Neutrophil (primary cell): ENCODE data around the gene KIAA1671.
A peak's percentile ranks its signal among the peaks of the same experiment; 100 is the strongest.
"Not testable (repeated sequence)": the region's sequence is repeated elsewhere in the genome, so short reads cannot be mapped to it uniquely, and the experiment has no call there.

Experiments used
- H3K27ac ChIP-seq: fragments of 200-600 bp; sonication (generic); 2 replicates; pipeline ENCODE4 v1.5.1; 2016; ENCODE audit warnings: mild to moderate bottlenecking, moderate library complexity
- H3K27me3 ChIP-seq: fragments of 200-600 bp; sonication (generic); 2 replicates; pipeline ENCODE4 v1.6.0; 2016; ENCODE audit warnings: mild to moderate bottlenecking
- H3K36me3 ChIP-seq: fragments of 200-600 bp; sonication (generic); 2 replicates; pipeline ENCODE4 v1.5.1; 2017
- H3K4me1 ChIP-seq, 2 experiments: fragments of 200-600 bp in 1 of 2; sonication (generic) in 1 of 2; 1 replicate in 1 of 2; 2 replicates in 1 of 2; pipeline versions ENCODE4 v1.5.1 to v1.6.1; 2013 to 2016; ENCODE audit warnings: low read depth in 1 of 2, low read length in 1 of 2, mild to moderate bottlenecking in 1 of 2, moderate library complexity in 1 of 2; ENCODE audit not compliant: control insufficient read depth in 1 of 2, insufficient read depth in 1 of 2
- H3K4me3 ChIP-seq, 2 experiments: fragments of 200-600 bp in 1 of 2; sonication (generic) in 1 of 2; 1 replicate in 1 of 2; 2 replicates in 1 of 2; pipeline ENCODE4 v1.5.1; 2013 to 2016; ENCODE audit warnings: low read depth in 1 of 2, low read length in 1 of 2, mild to moderate bottlenecking in 1 of 2, moderate library complexity in 1 of 2
- H3K9me3 ChIP-seq: fragments of 200-600 bp; sonication (generic); 2 replicates; pipeline ENCODE4 v1.5.1; 2016
- CTCF ChIP-seq: fragments of 200-600 bp; sonication (generic); IDR thresholded peaks from 2 replicates; pipeline ENCODE4 v1.5.1; 2016; ENCODE audit warnings: antibody characterized with exemption

Gene KIAA1671

GRCh38 chr22:25174888-25175411 lies 222.4 kb downstream of the KIAA1671 start:
- Histone ChIP-seq H3K27ac (no peak overlapping the region), H3K4me3 (no peak overlapping the region), H3K9me3 (no peaks in the 10 kb centered on the region), H3K36me3 (no peaks in the 10 kb centered on the region), H3K27me3 (no peaks in the 10 kb centered on the region), H3K4me1 (no peaks in the 10 kb centered on the region)
- TF ChIP-seq CTCF, result no peak

GRCh38 chr22:25176175-25176574 lies 223.7 kb downstream of the KIAA1671 start:
- Histone ChIP-seq H3K36me3 (no peaks in the 10 kb centered on the region), H3K27ac (no peak overlapping the region), H3K9me3 (no peaks in the 10 kb centered on the region), H3K4me3 (no peak overlapping the region), H3K27me3 (no peaks in the 10 kb centered on the region), H3K4me1 (no peaks in the 10 kb centered on the region)
- TF ChIP-seq CTCF, result no peak

- H3K27ac ChIP-seq, result no peak overlapping the region
- H3K4me1 ChIP-seq, result no peaks in the 10 kb centered on the region
- H3K36me3 ChIP-seq, result no peaks in the 10 kb centered on the region
- H3K4me3 ChIP-seq, result no peak overlapping the region
- no peak for TF ChIP-seq CTCF
- no peaks in the 10 kb centered on the region for H3K27me3 ChIP-seq
- no peaks in the 10 kb centered on the region for H3K9me3 ChIP-seq
These were observed 224.3 kb downstream of the KIAA1671 start for GRCh38 chr22:25176799-25177198.

GRCh38 chr22:25177226-25177625 lies 224.7 kb downstream of the KIAA1671 start:
- H3K4me1 ChIP-seq, result no peaks in the 10 kb centered on the region
- no peaks in the 10 kb centered on the region for H3K27me3 ChIP-seq
- no peaks in the 10 kb centered on the region for H3K9me3 ChIP-seq
- no peaks in the 10 kb centered on the region for H3K36me3 ChIP-seq
- H3K27ac ChIP-seq, result no peak overlapping the region
- no peak for TF ChIP-seq CTCF
- H3K4me3 ChIP-seq, result no peak overlapping the region

GRCh38 chr22:25177895-25178294 lies 225.4 kb downstream of the KIAA1671 start:
- no peaks in the 10 kb centered on the region for H3K36me3 ChIP-seq
- H3K4me1 ChIP-seq, result no peaks in the 10 kb centered on the region

GRCh38 chr22:25178348-25178747 lies 225.8 kb downstream of the KIAA1671 start:
- not testable (repeated sequence) for H3K9me3 ChIP-seq, H3K4me1 ChIP-seq, H3K27me3 ChIP-seq, H3K4me3 ChIP-seq, H3K36me3 ChIP-seq
- peak overlapping the region; percentile 57 for H3K27ac ChIP-seq

More at GRCh38 chr22:25177895-25178294, 225.4 kb downstream of the KIAA1671 start:
- H3K27me3 ChIP-seq, result no peaks in the 10 kb centered on the region
- H3K4me3 ChIP-seq, result no peak overlapping the region
- no peaks in the 10 kb centered on the region for H3K9me3 ChIP-seq
- H3K27ac ChIP-seq, result no peak overlapping the region
- no peak for TF ChIP-seq CTCF

GRCh38 chr22:25178869-25179631 lies 226.5 kb downstream of the KIAA1671 start:
- H3K27me3 ChIP-seq, H3K4me1 ChIP-seq, H3K9me3 ChIP-seq, H3K36me3 ChIP-seq: not testable (repeated sequence)
- Histone ChIP-seq H3K4me3 (peak overlapping the region in 1 of 2 experiments; percentile 30), H3K27ac (peak overlapping the region; percentile 62)
